ENCODE data around the gene ZNF282.

DNA sequence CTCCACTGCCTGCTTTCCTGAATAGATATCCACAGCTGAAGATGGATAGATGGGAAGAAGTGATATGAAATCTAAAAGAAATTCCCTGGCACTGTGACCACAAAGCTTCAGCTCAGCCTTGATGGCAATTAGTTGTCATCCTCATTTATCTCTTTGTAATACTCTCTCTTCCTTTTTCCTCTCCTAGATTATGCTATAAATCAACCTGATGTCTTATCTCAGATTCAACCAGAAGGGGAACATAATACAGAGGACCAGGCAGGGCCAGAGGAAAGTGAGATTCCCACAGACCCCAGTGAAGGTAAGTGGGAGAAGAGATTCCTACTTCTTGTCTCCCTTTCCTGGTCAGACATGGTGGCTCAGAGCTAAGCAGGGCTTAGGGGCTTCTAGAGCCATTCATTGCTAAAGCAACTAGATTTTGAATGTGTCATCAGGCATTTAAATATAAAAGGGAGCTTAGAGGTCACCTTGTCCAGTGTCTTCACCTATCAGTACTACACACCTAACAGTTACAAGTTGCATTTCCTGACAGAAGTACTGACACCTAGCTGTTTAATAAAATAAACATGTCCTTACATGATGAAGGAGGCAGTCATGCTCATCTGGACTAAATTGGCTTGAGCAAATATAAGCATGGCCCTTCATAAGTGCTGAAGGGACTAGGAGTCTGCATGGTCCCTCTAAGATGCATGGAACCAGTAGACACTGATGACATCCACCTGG is 28.6 kb upstream of the ZNF282 start:
- TF ChIP-seq, protein P1, sequence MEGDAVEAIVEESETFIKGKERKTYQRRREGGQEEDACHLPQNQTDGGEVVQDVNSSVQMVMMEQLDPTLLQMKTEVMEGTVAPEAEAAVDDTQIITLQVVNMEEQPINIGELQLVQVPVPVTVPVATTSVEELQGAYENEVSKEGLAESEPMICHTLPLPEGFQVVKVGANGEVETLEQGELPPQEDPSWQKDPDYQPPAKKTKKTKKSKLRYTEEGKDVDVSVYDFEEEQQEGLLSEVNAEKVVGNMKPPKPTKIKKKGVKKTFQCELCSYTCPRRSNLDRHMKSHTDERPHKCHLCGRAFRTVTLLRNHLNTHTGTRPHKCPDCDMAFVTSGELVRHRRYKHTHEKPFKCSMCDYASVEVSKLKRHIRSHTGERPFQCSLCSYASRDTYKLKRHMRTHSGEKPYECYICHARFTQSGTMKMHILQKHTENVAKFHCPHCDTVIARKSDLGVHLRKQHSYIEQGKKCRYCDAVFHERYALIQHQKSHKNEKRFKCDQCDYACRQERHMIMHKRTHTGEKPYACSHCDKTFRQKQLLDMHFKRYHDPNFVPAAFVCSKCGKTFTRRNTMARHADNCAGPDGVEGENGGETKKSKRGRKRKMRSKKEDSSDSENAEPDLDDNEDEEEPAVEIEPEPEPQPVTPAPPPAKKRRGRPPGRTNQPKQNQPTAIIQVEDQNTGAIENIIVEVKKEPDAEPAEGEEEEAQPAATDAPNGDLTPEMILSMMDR (conservative IDR thresholded peaks at IDR 0.05; ENCODE audit: low read depth, low read length), result no peak
- no peak for TF ChIP-seq EZH2 (IDR thresholded peaks at IDR 0.05; ENCODE audit: borderline replicate concordance, low read depth, low read length, poor library complexity, severe bottlenecking)

All from A673 (cell line).